GM18870 (cell line): Measurements from ENCODE around the gene PHLDA2.

ENCODE experiments used
- ATAC-seq: cut with Tn5 transposase; IDR thresholded peaks from one replicate; pipeline ENCODE4 v1.9.1; 2021; ENCODE audit warnings: moderate library complexity; ENCODE audit not compliant: unreplicated experiment

The PHLDA2 gene

DNA sequence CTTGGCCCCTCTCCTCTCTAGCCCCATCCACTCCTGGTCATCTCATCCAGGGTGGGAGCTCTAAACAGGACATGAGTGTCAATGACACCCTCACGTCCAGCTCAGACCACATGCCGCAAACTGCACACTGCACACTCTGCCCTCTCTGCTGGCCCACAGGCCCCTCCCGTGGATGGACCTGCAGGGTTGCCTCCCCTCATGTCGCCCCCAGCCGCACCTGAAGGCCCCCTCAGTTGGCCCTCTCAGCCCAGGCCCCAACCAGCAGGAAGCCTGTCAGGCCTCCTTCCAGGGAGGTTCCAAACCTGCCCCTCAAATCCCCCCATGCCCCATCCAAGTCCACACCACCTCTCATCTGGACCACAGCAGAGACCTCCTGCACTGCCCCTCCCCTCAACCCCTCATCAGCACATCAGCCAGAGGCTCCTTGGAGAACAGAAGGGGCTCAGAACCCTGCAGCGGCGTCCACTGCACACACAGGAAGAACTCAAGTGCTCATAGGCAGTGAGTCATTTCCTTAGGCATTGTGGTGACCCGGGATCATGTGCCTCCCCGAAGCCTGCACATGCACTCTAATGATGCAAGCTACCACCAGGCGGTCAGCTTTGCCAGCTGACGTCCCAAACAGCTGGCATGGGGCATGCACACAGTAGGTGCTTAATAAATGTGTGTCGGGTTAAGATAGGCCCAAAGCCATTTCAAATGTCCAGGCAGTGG, 30.7 kb downstream of the PHLDA2 start:
- no peak for ATAC-seq

DNA sequence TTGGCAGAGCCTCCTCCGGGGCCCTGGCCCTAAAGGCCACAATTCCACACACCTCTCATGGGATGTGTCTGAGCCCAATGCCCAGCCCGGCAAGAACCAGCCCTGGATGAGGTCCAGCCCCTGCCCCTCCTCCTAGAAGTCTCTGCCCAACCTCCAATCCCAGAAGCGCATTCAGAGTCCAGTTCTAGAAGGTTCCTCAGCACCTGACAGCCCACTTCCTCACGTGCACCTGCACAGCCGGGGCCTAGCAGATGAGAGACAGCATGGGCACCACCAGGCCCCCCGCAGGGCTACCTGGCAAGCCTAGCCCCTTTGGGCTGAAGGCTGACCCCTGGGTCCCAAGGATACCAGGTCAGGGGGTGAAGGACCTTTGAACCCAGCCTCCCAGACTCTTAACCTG, 32.2 kb downstream of the PHLDA2 start:
- ATAC-seq, result no peak

DNA sequence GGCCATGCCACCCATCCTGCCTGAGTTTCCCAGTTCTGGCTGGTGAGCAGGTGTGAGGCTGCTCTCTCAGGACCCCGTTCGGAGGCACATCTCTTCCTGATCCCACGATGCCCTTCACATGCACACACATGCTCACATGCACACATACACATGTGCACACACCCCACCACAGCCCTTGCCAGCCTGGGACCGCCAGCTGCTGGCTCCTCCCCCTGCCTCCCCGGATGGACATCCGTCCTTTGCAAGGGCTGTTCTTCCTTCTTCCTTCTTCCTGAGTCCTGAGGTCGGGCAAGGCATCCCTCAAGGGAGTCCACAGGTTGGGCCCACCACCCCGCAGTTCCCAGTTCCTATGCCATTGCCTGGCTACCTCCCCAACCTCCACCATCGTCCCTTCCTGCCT, 33.2 kb downstream of the PHLDA2 start:
- no peak for ATAC-seq

DNA sequence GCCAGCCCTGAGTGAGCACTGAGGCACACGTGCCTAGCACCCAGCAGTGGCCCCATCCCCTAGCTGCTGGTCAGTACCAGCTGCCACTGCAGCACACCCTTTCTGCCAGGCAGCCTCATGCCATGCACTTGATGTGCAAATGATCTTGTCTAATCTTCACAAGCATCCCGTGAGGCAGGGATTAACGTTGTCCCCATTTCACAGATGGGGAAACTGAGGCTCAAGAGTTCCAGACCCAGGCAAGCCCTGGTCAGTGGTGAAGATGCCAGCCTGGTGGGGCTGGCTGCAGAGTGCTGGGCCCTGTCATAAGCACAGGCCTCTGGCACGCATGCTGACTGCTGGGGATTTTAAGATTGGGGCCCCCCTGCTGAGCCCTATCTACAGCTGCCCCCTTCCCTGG, 35.3 kb downstream of the PHLDA2 start:
- no peak for ATAC-seq

DNA sequence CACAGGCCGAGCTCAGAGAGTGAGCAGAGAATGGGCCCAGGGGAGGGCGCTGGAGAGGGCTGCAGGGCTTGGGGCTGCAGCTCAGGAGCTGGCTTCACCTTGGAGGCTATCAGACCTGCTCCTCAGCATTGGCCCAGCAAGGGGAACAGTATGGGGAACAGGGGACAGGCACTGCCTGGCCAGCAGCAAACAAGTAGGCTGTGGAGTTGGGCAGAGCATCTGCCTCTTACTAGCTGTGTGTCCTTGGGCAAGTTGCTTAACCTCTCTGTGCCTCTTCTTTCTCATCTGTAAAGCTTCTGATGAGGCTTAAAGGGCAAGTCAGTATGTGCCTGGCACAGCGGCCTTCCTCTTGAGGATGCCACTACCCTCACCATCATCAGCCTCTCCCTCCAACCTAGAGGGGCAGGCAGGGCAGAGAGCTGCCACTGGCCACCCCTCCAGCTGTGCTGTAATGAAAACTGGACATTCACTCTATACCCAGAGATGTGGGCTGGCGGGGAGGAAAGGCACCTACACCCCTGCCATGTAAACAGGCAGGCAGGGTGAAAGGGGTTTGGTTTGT, 36.2 kb downstream of the PHLDA2 start:
- no peak for ATAC-seq

DNA sequence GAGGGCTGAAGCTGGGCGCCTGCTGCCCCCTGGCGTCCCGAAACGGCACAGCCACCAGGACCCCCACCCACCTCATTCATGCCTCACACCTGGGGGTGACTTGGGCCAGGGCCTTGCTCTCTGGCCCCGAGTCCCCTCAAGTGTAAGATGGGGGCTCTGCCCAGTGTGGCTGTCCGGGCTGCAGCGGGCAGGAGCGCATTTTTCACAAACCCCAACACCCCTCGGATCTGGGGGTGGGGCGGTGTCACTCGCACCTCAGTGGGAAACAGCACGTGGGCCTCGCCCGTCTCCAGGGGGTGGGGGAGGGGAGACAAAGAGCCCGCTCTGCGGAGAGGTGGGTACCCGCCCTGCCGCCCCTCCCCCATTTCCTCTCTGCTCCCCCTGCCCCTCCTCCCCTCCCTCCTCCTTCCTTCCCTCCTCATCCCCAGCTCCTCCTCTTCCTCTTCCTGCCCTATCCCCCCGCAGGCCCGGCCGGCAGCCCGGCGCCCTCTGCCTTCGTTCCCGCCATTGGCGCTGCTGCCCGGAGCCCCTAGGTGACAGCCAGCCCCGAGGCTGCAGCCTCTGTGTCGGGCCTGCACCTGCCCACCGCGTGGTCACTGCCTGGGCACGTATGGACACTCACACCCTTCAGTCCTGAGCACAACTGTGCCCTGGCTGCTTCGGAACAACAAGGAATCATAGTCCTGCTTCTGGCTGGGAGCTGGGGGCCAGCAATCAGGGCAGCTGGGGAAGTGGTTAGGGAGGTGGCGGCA, 36.8 kb downstream of the PHLDA2 start:
- no peak for ATAC-seq

DNA sequence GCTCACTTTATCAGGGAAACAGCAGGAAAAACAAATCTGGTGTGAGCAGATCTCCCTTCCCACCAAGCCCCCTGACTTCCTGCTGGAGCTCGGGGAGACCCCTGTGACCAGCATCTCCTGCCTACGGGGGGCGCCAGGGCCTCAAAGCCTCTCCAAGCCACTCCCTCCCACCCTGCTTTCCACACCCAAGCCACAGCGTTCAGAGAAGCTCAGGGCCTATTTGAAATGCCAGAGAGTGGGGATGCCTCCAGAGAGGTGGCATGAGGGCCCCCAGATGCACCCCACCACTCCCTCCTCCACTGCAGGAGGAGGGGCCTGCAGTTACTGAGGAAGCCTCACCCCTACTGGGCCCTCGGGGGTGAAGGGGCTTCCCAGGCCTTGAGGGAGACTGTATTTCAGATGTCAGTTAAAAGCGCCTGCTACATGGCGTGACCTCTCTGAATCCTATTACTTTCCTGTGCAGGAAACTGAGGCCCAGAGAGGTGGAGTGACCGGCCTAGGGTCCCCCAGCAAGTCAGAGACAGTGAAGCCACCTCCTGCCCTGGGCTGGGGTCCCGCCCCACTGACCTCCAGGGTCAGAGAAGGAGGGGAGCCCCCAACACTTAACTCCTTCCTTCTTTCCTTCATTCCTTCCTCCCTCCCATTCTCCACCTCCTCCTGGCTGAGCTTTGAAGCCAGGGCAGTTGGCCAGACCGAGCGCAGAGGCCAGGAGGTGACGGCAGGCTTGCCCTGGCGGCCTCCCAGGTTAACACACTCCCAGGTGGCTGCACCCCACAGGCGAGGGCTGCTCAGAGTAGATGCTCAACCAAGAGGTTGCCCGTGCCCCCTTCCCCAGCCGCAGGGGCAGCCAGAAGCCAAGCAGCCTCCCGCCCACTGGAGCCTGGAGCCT, 37.6 kb downstream of the PHLDA2 start:
- no peak for ATAC-seq

DNA sequence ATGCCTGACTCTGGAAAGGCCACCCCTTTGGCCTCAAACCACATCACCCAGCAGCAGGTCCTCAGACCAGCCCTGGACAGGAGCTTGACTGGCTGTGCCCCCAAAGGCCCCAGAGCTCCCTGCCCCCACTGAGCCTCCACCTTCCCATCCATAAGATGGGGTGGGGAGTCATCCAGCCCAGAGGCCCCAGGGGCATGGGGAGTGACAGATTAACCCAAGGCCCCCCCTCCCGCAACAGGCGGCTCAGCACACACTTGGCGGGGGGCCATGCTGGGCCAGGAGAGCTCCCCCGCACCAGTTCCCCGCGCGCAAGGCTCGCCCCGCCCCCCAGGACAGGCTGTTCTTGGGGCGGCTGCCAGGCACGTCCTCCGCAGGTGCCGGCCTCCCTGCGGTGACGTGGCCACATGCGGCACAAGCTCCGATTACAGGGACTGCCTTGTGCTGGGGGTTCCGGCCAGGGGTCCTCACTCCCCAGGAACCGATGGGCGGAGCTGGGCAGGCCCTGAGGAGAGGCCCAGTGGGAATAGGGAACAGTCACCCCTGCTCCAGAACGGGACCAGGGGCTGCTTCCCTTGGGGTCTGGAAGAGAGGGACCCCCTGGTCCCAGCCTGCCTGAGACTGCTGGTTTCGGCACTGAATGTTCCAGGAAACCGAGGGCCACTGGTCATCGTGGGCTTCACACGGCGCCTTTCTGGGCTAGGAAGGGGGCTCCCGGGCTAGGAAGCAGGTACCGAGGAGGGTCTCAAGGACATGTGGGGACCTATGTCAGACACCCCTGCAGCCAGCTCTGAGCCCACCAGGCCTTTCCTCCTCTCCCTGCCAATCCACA, 38.5 kb downstream of the PHLDA2 start:
- ATAC-seq, result no peak

DNA sequence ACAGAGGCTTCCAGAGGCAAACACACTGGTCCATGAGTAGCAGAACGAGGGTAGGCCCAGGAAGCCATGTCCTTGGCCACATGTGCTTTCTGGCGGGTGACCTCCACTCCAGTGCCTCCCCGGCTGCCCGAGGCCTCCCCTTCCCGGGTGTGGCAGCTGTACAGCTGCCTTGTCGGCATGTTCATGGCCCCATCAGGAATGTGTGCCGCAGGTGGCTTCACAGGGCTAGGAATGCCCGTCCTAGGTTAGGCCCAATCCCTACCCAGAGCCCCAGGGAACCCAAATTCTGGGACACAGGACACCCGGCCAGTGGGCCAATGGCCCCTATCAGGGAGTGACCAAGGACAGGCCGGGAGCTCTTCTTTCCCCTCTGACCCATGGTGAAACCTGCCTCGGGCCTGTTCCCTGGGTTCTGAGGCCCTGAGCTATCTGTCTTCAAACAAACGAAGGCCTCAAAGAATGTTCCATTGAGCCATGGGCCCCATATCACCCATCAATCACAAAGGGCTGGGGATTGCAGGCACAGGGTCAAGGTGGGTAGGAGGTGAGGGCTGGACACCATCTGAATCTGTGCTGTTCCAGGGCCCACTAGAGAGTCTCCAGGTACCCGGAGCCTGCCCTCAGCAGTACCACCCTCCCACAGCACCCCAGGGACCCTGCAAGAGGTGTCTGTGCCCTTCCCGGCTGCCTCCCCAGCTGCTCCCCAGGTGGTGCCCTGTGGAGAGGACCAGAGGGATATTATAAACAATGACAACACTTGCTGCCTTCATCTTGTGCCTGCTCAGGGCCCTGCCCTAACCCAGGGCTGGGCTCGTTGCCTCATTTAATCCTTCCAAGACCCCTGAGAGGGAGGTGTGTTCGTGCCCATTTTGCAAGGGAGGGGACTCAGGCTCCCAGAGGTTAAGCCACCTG, 39.6 kb downstream of the PHLDA2 start:
- ATAC-seq, result no peak

DNA sequence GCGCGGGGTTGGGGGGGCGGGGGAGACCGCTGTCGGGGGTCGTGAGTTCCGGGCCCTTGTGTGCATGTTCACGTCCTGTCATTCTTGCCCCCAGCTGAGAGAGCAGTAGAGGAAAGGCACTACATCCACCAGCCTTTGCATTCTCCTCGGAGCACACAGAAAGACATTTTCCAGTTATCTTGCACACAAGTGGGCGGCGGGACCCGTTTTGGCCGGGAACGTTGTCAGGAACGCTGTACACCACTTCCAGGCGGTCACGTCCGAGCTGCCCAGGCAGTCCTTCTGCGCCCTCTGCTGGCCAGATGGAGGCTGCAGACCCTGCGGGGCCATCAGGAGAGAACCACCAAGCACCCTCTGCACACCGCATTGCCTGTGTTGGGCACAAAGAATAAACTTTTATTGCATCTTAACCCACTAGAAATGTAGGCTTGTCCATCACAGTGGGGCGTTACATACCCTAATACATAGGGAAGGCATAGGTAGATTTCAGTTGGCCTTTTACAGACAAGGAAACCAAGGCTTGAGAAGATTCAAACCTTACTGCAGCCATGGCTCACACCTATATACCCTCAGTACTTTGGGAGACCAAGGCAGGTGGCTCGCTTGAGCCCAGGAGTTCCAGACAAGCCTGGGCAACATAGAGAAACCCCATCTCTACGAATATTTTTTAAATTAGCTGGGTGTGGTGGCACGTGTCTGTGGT, 40.8 kb downstream of the PHLDA2 start:
- ATAC-seq, result no peak

DNA sequence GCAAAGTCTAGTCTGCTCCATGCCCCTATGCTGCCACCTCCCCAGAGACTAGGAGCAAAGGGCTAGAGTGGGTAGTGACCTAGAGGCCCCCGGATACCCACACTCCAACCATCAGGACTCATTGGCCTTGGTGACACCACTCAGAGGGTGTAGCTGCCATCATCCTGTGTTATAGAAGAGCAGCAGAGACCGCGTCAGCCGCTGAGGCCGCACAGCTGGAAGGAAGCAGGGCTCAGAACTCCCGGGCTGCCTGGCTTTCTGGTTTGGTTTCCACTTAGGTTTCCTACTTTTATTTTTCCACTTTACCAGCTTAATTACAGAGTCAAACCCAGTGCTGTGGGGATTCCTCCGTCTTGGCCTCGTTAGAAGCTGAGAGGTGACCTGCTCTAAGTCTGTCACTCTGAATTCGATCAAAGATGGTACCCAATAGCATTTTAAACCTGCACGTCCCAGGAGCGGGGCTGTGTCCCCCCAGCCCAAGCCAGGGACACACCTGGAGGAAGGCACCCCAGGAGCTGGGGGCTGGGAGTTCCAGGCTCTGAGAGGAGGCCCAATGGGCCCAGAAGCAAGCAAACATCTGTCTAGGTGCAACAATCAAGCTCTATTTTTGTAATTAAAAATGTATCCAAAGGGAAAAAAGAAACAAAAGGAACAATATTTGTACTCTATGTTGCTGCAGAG, 41.6 kb downstream of the PHLDA2 start:
- ATAC-seq, result no peak

DNA sequence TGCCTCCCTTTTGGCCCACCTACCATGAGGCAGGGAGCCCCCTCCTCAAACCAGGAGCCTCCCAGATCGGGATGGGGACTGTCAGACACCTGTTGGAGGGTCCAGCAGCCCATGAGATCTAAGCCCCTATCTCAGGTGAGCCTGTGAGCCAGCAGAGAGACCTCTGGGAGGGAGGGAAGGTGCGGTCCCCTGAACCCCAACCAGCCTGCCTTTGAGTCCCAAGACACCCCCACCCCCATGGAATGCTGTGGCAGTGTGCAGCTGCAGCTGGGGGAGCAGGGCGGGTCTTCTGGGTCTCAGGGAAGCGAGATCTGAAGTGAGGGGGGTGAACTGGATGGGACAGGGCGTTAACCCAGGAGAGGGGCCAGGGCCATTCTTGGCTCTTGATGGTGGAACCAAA, 42.3 kb downstream of the PHLDA2 start:
- ATAC-seq, result no peak

DNA sequence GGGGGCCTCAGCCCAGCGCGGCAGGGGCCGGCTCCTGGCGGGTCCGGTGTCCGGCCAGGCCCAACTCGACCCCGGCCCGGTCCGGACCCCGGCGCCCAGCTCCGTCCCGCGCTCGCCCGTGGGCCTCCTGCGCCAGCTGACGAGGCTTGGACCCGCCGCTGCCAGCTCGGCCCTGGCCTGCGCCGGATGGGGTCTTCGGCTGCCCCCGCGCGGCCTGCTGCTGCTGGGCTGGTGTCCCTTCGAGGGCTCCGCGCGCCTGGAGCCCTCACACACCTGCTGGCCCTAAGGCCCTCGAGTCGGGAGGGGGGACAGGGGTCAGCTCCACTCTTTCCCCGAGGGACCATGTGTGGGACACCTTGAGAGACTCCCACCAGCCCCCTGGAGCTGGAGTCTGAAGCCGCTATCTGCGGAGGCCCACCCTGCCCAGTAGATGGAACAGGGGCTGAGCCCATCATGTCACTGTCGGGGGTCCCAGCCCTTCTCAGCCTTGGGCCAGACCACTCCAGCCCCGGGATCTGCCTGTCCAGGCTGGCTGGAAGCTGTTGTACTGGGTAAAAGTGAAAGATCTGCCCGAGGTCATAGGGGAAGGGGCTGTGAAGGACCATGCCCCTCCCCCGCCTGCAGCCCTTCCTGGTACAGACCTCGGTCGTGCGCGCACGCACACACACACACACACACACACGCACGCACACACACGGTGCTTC, 42.9 kb downstream of the PHLDA2 start:
- no peak for ATAC-seq

DNA sequence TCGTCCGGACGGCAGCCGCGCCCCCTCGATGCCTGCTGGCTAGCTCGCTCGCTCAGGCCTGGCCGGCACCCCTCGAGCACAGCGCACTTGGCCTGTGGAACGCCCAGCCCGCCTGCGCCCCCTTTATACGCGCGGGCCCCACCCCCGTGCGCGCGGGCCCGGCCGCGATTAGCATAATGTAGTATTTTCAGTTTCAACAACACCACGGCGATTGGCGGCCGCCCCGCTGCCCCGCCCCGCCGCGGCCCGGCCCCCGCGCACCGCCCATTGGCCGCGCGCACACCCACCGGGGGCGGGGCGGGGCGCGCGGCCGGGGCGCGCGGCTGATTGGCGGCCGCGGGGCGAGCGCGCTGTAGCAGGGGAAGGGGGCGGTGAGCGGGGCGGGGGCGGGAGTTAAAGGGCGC, 43.5 kb downstream of the PHLDA2 start, which contains the start of gene CDKN1C:
CDKN1C (minus strand) TSS at position 98 of the 404 bp plus-strand sequence. CDS start 319 bp downstream, outside the sequence.
- peak; percentile 57 for ATAC-seq

DNA sequence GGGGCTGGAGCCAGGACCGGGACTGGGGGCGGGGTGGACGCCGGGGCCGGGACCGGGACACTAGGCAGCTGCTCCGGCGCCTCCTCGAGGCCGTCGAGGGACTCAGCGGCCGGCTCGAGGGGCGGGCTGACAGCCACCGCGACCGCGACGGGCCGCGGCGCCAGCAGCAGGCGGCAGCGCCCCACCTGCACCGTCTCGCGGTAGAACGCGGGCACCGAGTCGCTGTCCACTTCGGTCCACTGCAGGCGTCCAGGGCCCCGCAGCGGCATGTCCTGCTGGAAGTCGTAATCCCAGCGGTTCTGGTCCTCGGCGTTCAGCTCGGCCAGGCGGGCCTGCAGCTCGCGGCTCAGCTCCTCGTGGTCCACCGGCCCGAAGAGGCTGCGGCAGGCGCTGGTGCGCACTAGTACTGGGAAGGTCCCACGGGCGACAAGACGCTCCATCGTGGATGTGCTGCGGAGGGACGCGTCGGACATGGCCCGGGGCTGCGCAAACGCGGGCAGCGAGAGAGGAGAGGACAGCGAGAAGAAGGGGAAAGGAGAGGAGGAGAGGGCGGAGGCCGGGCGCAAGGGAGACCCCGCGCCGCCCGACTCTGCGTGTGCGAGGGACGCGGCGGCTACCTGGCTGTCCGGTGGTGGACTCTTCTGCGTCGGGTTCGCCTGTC, 44.1 kb downstream of the PHLDA2 start:
- no peak for ATAC-seq

DNA sequence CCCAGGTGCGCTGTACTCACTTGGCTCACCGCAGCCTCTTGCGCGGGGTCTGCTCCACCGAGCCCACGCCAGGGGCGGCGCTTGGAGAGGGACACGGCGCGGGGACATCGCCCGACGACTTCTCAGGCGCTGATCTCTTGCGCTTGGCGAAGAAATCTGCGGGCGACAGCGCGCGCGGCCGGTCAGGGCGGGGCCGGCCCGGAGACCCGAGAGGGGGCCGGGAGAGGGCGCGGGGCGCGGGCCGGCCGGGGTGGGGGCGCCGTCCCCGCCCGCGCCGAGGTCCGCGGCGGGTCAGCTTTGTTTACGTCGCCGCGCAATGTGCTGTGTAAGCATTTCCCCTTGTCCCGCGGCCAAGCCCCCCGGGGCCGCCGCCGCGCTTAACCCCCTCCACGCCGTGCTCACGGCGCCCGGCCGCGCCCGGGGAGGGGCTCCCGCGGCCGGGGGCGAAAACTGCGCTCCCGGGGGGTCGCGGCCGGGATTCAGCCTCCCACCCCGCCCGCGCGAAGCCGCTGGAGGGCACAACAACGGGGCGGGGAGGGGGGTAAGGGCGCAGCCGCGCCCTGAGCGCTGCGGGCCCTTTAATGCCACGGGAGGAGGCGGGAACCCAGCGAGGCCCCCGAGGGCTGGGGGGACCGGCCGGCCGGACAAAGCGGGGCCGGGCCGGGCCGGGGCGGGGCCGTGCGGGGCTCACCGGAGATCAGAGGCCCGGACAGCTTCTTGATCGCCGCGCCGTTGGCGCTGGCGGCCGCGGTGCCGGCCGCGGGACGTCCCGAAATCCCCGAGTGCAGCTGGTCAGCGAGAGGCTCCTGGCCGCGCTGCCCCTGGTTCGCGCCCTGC, 45.0 kb downstream of the PHLDA2 start:
- no peak for ATAC-seq
